Measurements from ENCODE around the gene HACD2.

DNA sequence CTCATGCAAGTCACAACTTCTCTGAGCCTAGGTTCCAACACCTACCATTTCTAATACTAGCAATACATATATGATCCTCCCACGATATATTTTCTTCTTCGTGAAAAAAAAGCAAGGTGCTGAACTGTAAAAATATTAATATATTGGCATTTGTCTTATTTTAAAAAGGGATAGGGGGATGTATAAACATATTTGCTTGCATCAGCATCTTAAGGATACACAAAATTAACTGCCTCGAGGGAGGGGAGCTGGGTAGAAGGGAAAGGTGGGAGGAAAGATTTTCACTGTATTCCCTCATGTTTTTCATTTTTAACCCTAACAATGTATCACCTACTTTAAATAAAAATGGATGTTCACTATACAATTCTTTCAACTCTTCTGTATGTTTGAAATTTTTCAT lies 1.3 kb downstream of the HACD2 start:
- TF ChIP-seq EZH2 (IDR thresholded peaks at IDR 0.05; ENCODE audit: insufficient read depth, poor library complexity, severe bottlenecking): no peak
- TF ChIP-seq EZH2phosphoT487 (IDR thresholded peaks at IDR 0.05; ENCODE audit: insufficient read depth, low read depth): no peak

Measured in GM23248 (cell line).